SK-N-SH (cell line): ENCODE data around the gene TANC2.
"Not testable (repeated sequence)": the region's sequence is repeated elsewhere in the genome, so short reads cannot be mapped to it uniquely, and the experiment has no call there.

Source experiments
- EP300 ChIP-seq, 2 experiments: IDR thresholded peaks; 2 replicates each; pipeline versions ENCODE4 v1.4.0 to v1.6.1; 2012; ENCODE audit warnings: borderline replicate concordance in 1 of 2, low read depth in 1 of 2, low read length in 1 of 2
- TF ChIP-seq, protein P1 (sequence below): IDR thresholded peaks from 2 replicates; pipeline ENCODE4 v1.6.1; 2012; ENCODE audit warnings: mild to moderate bottlenecking, low read depth, low read length, moderate library complexity

DNA sequence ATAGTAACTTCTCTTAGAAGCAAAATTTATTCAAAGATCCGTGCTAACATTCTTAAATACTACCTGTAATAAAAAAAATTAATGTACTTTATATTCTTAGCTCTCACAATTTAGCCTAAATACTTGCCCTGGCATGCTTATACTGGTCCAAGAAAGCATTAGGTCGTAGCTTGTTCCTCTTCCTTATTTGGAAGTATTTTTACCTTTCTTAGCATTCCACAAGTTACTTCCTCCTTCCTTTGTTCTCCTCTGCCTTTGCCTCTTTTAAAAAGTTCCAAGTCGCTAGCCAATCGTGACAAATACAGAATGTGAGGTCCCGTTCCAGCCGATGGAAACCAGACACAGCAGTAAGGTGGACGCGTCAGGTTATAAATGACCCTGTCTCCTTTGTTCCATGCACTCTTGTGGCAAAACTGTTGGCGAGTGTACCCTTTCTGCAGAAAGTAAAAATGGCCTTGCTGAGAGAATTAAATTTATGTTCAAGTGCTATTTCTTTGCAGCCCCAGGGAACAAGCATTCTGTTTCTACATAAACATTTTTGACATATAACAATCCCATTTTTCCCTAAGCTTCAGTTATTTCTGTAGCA, 10.7 kb downstream of the TANC2 start:
- TF ChIP-seq, protein P1, sequence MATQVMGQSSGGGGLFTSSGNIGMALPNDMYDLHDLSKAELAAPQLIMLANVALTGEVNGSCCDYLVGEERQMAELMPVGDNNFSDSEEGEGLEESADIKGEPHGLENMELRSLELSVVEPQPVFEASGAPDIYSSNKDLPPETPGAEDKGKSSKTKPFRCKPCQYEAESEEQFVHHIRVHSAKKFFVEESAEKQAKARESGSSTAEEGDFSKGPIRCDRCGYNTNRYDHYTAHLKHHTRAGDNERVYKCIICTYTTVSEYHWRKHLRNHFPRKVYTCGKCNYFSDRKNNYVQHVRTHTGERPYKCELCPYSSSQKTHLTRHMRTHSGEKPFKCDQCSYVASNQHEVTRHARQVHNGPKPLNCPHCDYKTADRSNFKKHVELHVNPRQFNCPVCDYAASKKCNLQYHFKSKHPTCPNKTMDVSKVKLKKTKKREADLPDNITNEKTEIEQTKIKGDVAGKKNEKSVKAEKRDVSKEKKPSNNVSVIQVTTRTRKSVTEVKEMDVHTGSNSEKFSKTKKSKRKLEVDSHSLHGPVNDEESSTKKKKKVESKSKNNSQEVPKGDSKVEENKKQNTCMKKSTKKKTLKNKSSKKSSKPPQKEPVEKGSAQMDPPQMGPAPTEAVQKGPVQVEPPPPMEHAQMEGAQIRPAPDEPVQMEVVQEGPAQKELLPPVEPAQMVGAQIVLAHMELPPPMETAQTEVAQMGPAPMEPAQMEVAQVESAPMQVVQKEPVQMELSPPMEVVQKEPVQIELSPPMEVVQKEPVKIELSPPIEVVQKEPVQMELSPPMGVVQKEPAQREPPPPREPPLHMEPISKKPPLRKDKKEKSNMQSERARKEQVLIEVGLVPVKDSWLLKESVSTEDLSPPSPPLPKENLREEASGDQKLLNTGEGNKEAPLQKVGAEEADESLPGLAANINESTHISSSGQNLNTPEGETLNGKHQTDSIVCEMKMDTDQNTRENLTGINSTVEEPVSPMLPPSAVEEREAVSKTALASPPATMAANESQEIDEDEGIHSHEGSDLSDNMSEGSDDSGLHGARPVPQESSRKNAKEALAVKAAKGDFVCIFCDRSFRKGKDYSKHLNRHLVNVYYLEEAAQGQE: not testable (repeated sequence)
- not testable (repeated sequence) for TF ChIP-seq EP300 (IDR thresholded peaks at IDR 0.05; ENCODE audit: borderline replicate concordance in 1 of 2, low read depth in 1 of 2, low read length in 1 of 2)
